MG63 (cell line): Measurements from ENCODE around the gene SPDYE8. TPM values are rescaled to one million over a fixed set of nuclear protein-coding genes. Genes with fewer than 3 reads are reported as not detected.

Experiments
- total RNA-seq: library from RNA; depleted of rRNA; stranded (reverse); fragments of >200 nt; shearing (Covaris generic); gene quantifications from 2 replicates; pipeline ENCODE4 v1.2.3, GENCODE V29; 2014; ENCODE audit warnings: low replicate concordance; rRNA removed

SPDYE8 gene
- total RNA-seq, 1 experiment from 2014 or later: not detected

Other genes with a start within 250 kb of the SPDYE8 start
- gene TYW1B, start 201.6 kb downstream of the SPDYE8 start, total RNA-seq: 0.52 and 3.6 TPM in 2 replicates
- 1.2 and 1.8 TPM in 2 replicates for gene POM121, start 104.7 kb downstream of the SPDYE8 start, total RNA-seq
- gene TRIM74, start 60.3 kb downstream of the SPDYE8 start, total RNA-seq: not detected in 2 replicates
- not detected in 2 replicates for gene SPDYE11, start 28.1 kb upstream of the SPDYE8 start, total RNA-seq
- gene SPDYE9, start 56.3 kb upstream of the SPDYE8 start, total RNA-seq: not detected in 2 replicates